Stomach smooth muscle (tissue), 2 donors: ENCODE data around the gene CNGB1.

Experiments
- H3K27ac ChIP-seq: one replicate; pipeline ENCODE4 v1.7.0; 2013; ENCODE audit warnings: mild to moderate bottlenecking, low read length, inconsistent platforms
- H3K27me3 ChIP-seq, 2 donors: one replicate each; pipeline ENCODE4 v1.7.0; 2013; ENCODE audit warnings: low read length in 2 of 2; ENCODE audit not compliant: insufficient read depth in 2 of 2, control insufficient read depth in 1 of 2
- H3K36me3 ChIP-seq, 2 donors: one replicate each; pipeline ENCODE4 v1.7.0; 2013; ENCODE audit warnings: low read length in 2 of 2; ENCODE audit not compliant: control insufficient read depth in 2 of 2, insufficient read depth in 2 of 2
- H3K4me1 ChIP-seq: one replicate; pipeline ENCODE4 v1.7.0; 2013; ENCODE audit warnings: low read length; ENCODE audit not compliant: control insufficient read depth, insufficient read depth
- H3K4me3 ChIP-seq, 2 donors: one replicate each; pipeline ENCODE4 v1.7.0; 2013; ENCODE audit warnings: low read length in 2 of 2
- H3K9ac ChIP-seq, 2 donors: one replicate each; pipeline ENCODE4 v1.7.0; 2013; ENCODE audit warnings: low read length in 2 of 2, mild to moderate bottlenecking in 1 of 2
- H3K9me3 ChIP-seq, 2 donors: one replicate each; pipeline ENCODE4 v1.7.0; 2013; ENCODE audit warnings: low read length in 2 of 2; ENCODE audit not compliant: control insufficient read depth in 2 of 2
- donor health status: healthy.
- donor health status: Pancreatic carcinoma.

The CNGB1 gene

DNA sequence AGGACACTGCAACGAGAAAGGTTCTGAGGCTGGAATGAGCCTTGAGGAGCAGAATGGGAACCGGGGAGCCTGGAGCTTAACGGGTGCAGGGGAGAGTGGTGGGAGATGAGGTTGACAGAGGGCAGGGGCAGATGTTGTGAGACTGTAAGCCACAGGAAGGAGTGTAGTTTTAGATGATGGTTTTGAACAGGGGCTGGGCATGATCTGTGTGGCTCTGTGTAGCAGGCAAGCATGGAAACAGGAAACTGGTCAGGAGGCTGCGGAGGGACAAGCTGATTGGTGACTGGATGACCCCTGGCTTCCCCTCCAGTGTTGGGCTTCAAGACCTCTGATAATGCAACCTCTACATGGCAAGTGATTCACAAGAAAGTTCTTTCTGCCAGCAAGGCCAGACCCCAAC is 1.4 kb upstream of the CNGB1 start:
- Histone ChIP-seq H3K4me3 (no peak overlapping the region), H3K9me3 (no peaks in the 10 kb centered on the region), H3K4me1 (peaks cover 8% of the 10 kb centered on the region), H3K27me3 (no peaks in the 10 kb centered on the region), H3K9ac (no peak overlapping the region), H3K36me3 (no peaks in the 10 kb centered on the region), H3K27ac (no peak overlapping the region)

GRCh38 chr16:57971848-57972247 is 920 bp upstream of the CNGB1 start:
- H3K27me3 ChIP-seq, result no peaks in the 10 kb centered on the region
- H3K4me3 ChIP-seq, result no peak overlapping the region
- no peak overlapping the region for H3K9ac ChIP-seq
- no peak overlapping the region for H3K27ac ChIP-seq
- H3K9me3 ChIP-seq, result no peaks in the 10 kb centered on the region
- H3K36me3 ChIP-seq, result no peaks in the 10 kb centered on the region
- H3K4me1 ChIP-seq, result peaks cover 8% of the 10 kb centered on the region

DNA sequence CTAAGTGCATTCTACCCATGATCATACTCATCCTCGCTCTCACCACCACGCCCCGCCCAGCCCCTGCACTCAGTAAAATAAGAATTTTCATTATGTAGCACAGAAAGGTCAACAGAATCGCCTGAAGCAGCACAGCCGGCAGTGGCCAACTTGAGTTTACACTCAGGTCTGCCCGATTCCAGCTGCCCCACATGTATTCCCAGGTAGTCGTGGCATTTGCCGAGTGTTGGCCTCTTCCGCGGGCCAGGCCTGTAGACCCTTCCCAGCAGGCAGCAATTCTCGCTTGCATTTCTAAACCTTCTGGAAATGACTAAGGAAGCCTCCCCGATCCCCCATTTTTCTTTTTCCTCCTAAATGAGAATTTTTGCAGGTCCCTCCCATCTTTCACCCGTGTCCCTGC is 609 bp downstream of the CNGB1 start:
- Histone ChIP-seq H3K9me3 (no peaks in the 10 kb centered on the region), H3K9ac (no peak overlapping the region), H3K27me3 (no peaks in the 10 kb centered on the region), H3K27ac (no peak overlapping the region), H3K36me3 (no peaks in the 10 kb centered on the region), H3K4me1 (no peaks in the 10 kb centered on the region), H3K4me3 (no peak overlapping the region)

DNA sequence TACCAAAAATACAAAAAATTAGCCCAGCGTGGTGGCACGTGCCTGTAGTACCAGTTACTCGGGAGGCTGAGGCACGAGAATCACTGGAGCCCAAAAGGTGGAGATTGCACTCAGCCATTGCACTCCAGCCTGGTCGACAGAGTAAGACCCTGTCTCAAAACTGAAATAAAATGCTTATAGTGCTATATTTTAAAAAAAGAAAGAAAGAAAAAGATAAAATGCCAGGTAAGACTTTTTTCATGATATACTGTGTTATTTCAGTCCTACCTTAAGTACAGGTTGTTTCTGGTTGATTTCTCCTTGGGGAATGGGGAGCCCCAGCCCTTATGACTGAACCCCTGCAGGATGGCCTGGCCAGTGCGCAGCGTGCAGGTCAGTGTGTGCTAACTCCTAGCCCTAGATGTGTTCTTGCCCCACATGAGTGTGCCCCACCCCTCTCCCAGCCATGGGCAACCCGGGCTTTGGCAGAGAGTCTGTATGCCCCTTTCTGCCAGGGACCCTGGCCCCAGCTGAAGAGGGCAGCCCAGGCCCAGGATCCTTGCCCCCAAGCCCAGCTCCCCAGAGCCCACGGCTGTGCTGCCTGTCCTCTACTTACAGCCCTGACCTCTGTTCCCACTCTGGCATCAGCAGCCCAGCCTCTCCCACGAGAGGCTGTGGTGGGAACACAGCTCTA is 1.3 kb downstream of the CNGB1 start:
- H3K36me3 ChIP-seq, result no peaks in the 10 kb centered on the region
- no peak overlapping the region for H3K27ac ChIP-seq
- H3K9me3 ChIP-seq, result no peaks in the 10 kb centered on the region
- H3K9ac ChIP-seq, result no peak overlapping the region
- H3K4me1 ChIP-seq, result no peaks in the 10 kb centered on the region
- no peak overlapping the region for H3K4me3 ChIP-seq
- no peaks in the 10 kb centered on the region for H3K27me3 ChIP-seq

DNA sequence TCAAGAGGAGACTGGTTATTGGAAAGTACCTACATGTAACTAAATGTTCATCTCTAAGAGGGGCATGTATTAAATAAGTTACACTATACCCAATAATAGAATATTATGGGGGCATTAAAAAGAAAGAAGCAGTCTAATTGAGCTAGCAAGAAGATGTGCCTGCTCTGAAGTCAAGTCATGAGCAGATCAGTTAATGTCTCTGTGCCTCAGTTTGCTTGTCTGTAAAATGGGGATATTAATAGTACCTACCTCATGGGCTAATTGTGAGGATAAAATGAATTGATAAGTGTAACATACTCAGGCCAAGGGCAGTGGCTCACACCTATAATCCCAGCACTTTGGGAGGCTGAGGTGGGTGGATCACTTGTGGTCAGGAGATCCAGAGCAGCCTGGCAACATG is 3.0 kb downstream of the CNGB1 start:
- Histone ChIP-seq H3K27me3 (no peaks in the 10 kb centered on the region), H3K9ac (no peak overlapping the region), H3K9me3 (no peaks in the 10 kb centered on the region), H3K27ac (no peak overlapping the region), H3K4me3 (no peak overlapping the region), H3K4me1 (no peaks in the 10 kb centered on the region), H3K36me3 (no peaks in the 10 kb centered on the region)

DNA sequence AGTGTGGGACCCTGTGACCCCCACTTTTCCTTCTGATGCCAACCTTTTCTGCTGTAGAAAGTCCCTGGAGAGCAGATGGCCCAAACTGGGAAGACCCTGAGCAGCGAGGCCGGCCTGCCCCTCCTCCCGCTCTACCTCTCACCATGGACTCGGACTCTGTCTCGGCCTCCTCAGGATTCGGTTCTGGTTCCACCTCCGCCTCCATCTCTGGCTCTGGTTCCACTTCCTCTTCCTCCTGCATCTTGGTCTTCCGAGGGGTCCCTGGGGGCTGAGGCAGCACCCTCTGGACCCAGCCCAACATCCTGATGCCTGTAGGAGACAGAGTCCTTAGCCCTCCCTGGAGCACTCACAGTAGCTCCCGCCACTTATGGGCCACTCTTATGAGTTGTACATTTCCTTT is 3.9 kb downstream of the CNGB1 start:
- H3K36me3 ChIP-seq, result no peaks in the 10 kb centered on the region
- no peaks in the 10 kb centered on the region for H3K4me1 ChIP-seq
- H3K27me3 ChIP-seq, result no peaks in the 10 kb centered on the region
- H3K9ac ChIP-seq, result no peak overlapping the region
- no peak overlapping the region for H3K27ac ChIP-seq
- no peak overlapping the region for H3K4me3 ChIP-seq
- no peaks in the 10 kb centered on the region for H3K9me3 ChIP-seq

GRCh38 chr16:57966204-57966771 is 4.6 kb downstream of the CNGB1 start:
- no peak overlapping the region for H3K9ac ChIP-seq
- H3K27me3 ChIP-seq, result no peaks in the 10 kb centered on the region
- H3K36me3 ChIP-seq, result no peaks in the 10 kb centered on the region
- no peaks in the 10 kb centered on the region for H3K4me1 ChIP-seq
- H3K27ac ChIP-seq, result no peak overlapping the region
- no peaks in the 10 kb centered on the region for H3K9me3 ChIP-seq
- H3K4me3 ChIP-seq, result no peak overlapping the region

GRCh38 chr16:57964157-57964700 is 6.7 kb downstream of the CNGB1 start:
- H3K36me3 ChIP-seq, result no peaks in the 10 kb centered on the region
- H3K27me3 ChIP-seq, result no peaks in the 10 kb centered on the region
- H3K9me3 ChIP-seq, result no peaks in the 10 kb centered on the region

DNA sequence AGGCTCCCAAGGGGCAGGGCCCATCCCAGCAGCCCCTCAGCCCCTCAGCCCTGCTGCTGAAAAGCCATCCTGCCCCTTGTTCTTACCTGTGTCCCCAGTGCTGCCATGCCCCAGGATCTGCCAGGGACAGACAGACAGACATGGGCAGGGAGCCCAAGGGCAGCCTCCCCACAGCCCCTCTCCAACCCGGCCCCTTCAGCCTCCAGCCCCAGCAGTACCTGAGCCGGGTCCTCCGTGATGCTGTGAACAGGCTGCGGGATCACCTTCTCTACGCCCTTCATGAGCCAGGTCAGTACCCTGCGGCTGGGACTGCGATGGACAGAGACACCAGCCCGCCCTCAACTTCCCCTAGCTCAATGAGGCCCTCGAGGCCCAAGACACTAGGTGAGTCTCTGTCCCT is 8.2 kb downstream of the CNGB1 start:
- H3K4me1 ChIP-seq, result no peaks in the 10 kb centered on the region
- H3K9ac ChIP-seq, result no peak overlapping the region
- H3K9me3 ChIP-seq, result no peaks in the 10 kb centered on the region
- H3K4me3 ChIP-seq, result no peak overlapping the region
- no peak overlapping the region for H3K27ac ChIP-seq
- no peaks in the 10 kb centered on the region for H3K27me3 ChIP-seq
- H3K36me3 ChIP-seq, result no peaks in the 10 kb centered on the region

More at GRCh38 chr16:57964157-57964700, 6.7 kb downstream of the CNGB1 start:
- no peak overlapping the region for H3K27ac ChIP-seq
- no peaks in the 10 kb centered on the region for H3K4me1 ChIP-seq
- no peak overlapping the region for H3K9ac ChIP-seq
- no peak overlapping the region for H3K4me3 ChIP-seq

GRCh38 chr16:57962046-57962445 is 8.9 kb downstream of the CNGB1 start:
- Histone ChIP-seq H3K4me1 (no peaks in the 10 kb centered on the region), H3K36me3 (no peaks in the 10 kb centered on the region), H3K4me3 (no peak overlapping the region), H3K9me3 (no peaks in the 10 kb centered on the region), H3K9ac (no peak overlapping the region), H3K27ac (no peak overlapping the region), H3K27me3 (no peaks in the 10 kb centered on the region)

DNA sequence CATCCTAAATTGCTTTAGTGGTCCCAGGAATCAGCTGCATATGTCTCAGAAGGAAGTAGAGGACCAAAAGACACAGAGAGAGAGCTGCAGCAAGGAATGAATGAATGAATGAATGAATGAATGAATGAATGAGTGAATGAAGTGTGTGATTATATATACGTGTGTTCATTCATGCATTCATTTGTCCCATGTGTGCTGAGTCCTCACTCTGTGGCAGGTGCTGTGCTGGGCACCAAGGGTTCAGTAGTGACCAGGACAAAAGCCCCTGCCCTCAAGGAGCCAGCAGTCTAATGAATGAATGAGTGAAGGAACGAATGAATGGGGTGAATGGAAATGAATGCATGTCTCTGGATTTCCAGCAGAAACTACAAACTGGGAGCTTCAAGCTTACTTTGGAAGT is 9.4 kb downstream of the CNGB1 start:
- H3K9ac ChIP-seq, result no peak overlapping the region
- no peak overlapping the region for H3K27ac ChIP-seq
- no peaks in the 10 kb centered on the region for H3K4me1 ChIP-seq
- H3K36me3 ChIP-seq, result no peaks in the 10 kb centered on the region
- H3K4me3 ChIP-seq, result no peak overlapping the region
- H3K9me3 ChIP-seq, result no peaks in the 10 kb centered on the region
- no peaks in the 10 kb centered on the region for H3K27me3 ChIP-seq
